Measurements from ENCODE around the gene SCO1.

GRCh38 chr17:10739386-10739785 lies 42.1 kb upstream of the SCO1 start:
- TF ChIP-seq CTCF (conservative IDR thresholded peaks at IDR 0.05; ENCODE audit: low read depth, low read length) (no peak), POLR2A (IDR thresholded peaks at IDR 0.05; ENCODE audit: low read depth, low read length) (no peak), RCOR1 (IDR thresholded peaks at IDR 0.05; ENCODE audit: insufficient replicate concordance, low read length) (no peak)
